ENCODE measurements around the gene AMH.

AMH gene

GRCh38 chr19:2221250-2221831 lies 27.8 kb upstream of the AMH start:
- no peak for DNase-seq (ENCODE audit: low read depth in 3 of 3, low spot score in 1 of 3)

GRCh38 chr19:2221918-2222317 lies 27.2 kb upstream of the AMH start:
- no peak for DNase-seq (ENCODE audit: low read depth in 3 of 3, low spot score in 1 of 3)

GRCh38 chr19:2223391-2223790 lies 25.7 kb upstream of the AMH start:
- DNase-seq (ENCODE audit: low read depth in 3 of 3, low spot score in 1 of 3): no peak

GRCh38 chr19:2223959-2224358 lies 25.2 kb upstream of the AMH start:
- no peak for DNase-seq (ENCODE audit: low read depth in 3 of 3, low spot score in 1 of 3)

- no peak for DNase-seq (ENCODE audit: low read depth in 3 of 3, low spot score in 1 of 3)
These were observed 24.3 kb upstream of the AMH start for GRCh38 chr19:2224754-2225349.

GRCh38 chr19:2225415-2226050 lies 23.6 kb upstream of the AMH start:
- no peak for DNase-seq (ENCODE audit: low read depth in 3 of 3, low spot score in 1 of 3)

GRCh38 chr19:2226051-2226839 lies 22.9 kb upstream of the AMH start:
- no peak for DNase-seq (ENCODE audit: low read depth in 3 of 3, low spot score in 1 of 3)

GRCh38 chr19:2226840-2227360 lies 22.2 kb upstream of the AMH start:
- no peak for DNase-seq (ENCODE audit: low read depth in 3 of 3, low spot score in 1 of 3)

- DNase-seq (ENCODE audit: low read depth in 3 of 3, low spot score in 1 of 3): no peak
These were observed 21.5 kb upstream of the AMH start for GRCh38 chr19:2227415-2228156.

- no peak for DNase-seq (ENCODE audit: low read depth in 3 of 3, low spot score in 1 of 3)
These were observed 20.7 kb upstream of the AMH start for GRCh38 chr19:2228157-2229030.

- DNase-seq (ENCODE audit: low read depth in 3 of 3, low spot score in 1 of 3): no peak
These were observed 19.8 kb upstream of the AMH start for GRCh38 chr19:2229103-2230032.

- no peak for DNase-seq (ENCODE audit: low read depth in 3 of 3, low spot score in 1 of 3)
These were observed 19.0 kb upstream of the AMH start for GRCh38 chr19:2230033-2230531.

GRCh38 chr19:2230807-2231533 lies 18.2 kb upstream of the AMH start:
- no peak for DNase-seq (ENCODE audit: low read depth in 3 of 3, low spot score in 1 of 3)

GRCh38 chr19:2231621-2232221 lies 17.4 kb upstream of the AMH start:
- no peak for DNase-seq (ENCODE audit: low read depth in 3 of 3, low spot score in 1 of 3)

GRCh38 chr19:2232286-2233151 lies 16.6 kb upstream of the AMH start:
- no peak for DNase-seq (ENCODE audit: low read depth in 3 of 3, low spot score in 1 of 3)

- DNase-seq (ENCODE audit: low read depth in 3 of 3, low spot score in 1 of 3): no peak
These were observed 15.4 kb upstream of the AMH start for GRCh38 chr19:2233601-2234280.
